ENCODE measurements around the gene PPP1R13B. TPM values are rescaled to one million over a fixed set of nuclear protein-coding genes. Genes with fewer than 3 reads are reported as not detected.

PPP1R13B gene
- total RNA-seq, 4 donors from 2014 or later, result 10.7 to 48.3 (median 23.3) TPM

DNA sequence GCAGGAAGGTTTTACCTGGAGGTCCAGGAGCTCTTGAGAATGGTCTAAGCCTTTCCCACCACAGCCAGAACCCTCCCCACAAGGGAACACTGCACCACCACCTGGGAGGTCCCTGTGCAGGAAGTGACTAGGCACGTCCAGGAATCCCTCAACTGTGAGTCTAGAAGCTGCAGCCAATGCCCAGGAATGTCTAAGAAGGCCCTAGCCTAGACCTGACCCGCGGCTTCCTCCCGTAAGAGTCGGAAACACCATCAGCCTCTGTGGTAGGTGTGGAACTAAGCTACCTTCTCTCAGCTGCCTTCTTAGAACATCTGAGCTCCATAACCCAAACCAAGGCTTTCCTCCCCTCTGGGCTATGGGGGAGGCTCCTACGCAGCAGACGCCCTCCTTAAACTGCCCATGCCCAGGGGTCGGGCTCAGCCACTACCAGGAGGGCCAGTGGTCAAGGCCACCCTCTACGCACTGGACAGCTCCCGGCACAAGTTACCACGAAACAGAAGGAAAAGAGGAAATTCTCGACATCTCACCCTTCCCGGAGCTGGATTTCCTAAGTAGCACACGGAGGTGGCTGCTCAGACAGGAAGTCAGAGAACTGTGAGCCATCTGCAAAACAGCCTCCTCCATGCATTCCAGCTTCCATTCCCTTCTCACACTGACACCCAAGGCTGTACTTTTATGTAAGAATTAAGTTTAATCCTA, 106.2 kb downstream of the PPP1R13B start:
- WGBS, 2 donors, result 75% methylated on average over 14 of the region's 14 CpGs
- peak in 1 of 2 donors; percentile 12 for DNase-seq (ENCODE audit: low spot score in 2 of 2)
- Histone ChIP-seq H3K27me3 (no peaks in the 10 kb centered on the region), H3K4me3 (no peak overlapping the region), H3K36me3 (peaks cover 0 to 83% (median 0%) of the 10 kb centered on the region in 3 donors), H3K4me1 (peaks cover 0 to 18% (median 0%) of the 10 kb centered on the region in 4 donors), H3K9me3 (no peaks in the 10 kb centered on the region), H3K27ac (peak overlapping the region in 1 of 4 donors; percentile 38)
- TF ChIP-seq EP300 (IDR thresholded peaks at IDR 0.05), result no peak

GRCh38 chr14:103739793-103740501, 107.4 kb downstream of the PPP1R13B start:
- H3K27ac ChIP-seq, result no peak overlapping the region
- H3K4me3 ChIP-seq, result no peak overlapping the region
- no peak for TF ChIP-seq EP300 (IDR thresholded peaks at IDR 0.05)
- TF ChIP-seq, protein P1, sequence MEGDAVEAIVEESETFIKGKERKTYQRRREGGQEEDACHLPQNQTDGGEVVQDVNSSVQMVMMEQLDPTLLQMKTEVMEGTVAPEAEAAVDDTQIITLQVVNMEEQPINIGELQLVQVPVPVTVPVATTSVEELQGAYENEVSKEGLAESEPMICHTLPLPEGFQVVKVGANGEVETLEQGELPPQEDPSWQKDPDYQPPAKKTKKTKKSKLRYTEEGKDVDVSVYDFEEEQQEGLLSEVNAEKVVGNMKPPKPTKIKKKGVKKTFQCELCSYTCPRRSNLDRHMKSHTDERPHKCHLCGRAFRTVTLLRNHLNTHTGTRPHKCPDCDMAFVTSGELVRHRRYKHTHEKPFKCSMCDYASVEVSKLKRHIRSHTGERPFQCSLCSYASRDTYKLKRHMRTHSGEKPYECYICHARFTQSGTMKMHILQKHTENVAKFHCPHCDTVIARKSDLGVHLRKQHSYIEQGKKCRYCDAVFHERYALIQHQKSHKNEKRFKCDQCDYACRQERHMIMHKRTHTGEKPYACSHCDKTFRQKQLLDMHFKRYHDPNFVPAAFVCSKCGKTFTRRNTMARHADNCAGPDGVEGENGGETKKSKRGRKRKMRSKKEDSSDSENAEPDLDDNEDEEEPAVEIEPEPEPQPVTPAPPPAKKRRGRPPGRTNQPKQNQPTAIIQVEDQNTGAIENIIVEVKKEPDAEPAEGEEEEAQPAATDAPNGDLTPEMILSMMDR (IDR thresholded peaks at IDR 0.05), result no peak
- no peak for TF ChIP-seq POLR2A (IDR thresholded peaks at IDR 0.05)
- peak in 1 of 2 donors; percentile 9 for DNase-seq (ENCODE audit: low spot score in 2 of 2)
- H3K4me1 ChIP-seq, result peaks cover 0 to 30% (median 0%) of the 10 kb centered on the region in 4 donors
- no peaks in the 10 kb centered on the region for H3K9me3 ChIP-seq
- WGBS, 2 donors, result 94 to 95% methylated on average over 22 to 30 of the region's 30 CpGs
- no peaks in the 10 kb centered on the region for H3K27me3 ChIP-seq
- H3K36me3 ChIP-seq, result peaks cover 0 to 85% (median 0%) of the 10 kb centered on the region in 3 donors

DNA sequence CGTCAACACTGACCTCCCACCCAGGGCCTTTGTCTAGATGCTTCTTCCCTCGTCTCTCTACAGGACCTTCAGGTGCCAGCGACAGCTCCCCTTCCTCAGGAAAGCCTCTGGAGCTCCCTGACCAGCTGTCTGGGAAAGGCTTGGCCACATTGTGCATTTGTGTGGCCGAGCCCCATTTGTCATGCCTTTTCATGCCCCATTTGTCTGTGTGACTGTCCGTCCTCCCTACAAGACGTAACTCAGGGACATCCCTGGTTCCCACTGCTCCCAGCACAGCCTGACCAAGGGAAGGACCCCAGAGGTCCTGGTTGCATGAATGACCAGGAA, 107.9 kb downstream of the PPP1R13B start:
- 86 to 100% methylated on average over 6 of the region's 6 CpGs for WGBS, 2 donors
- no peak for DNase-seq (ENCODE audit: low spot score in 2 of 2)
- no peak overlapping the region for H3K4me3 ChIP-seq
- peak overlapping the region in 1 of 4 donors; percentile 15 for H3K27ac ChIP-seq
- H3K4me1 ChIP-seq, result peaks cover 0 to 34% (median 0%) of the 10 kb centered on the region in 4 donors
- no peaks in the 10 kb centered on the region for H3K9me3 ChIP-seq
- H3K36me3 ChIP-seq, result peaks cover 0 to 90% (median 0%) of the 10 kb centered on the region in 3 donors
- H3K27me3 ChIP-seq, result no peaks in the 10 kb centered on the region
- TF ChIP-seq POLR2A (IDR thresholded peaks at IDR 0.05) (no peak), EP300 (IDR thresholded peaks at IDR 0.05) (no peak)
- TF ChIP-seq, protein P1 (IDR thresholded peaks at IDR 0.05), result no peak

GRCh38 chr14:103738701-103739451, 108.5 kb downstream of the PPP1R13B start:
- WGBS, 2 donors, result 87 to 92% methylated on average over 32 to 34 of the region's 34 CpGs
- Histone ChIP-seq H3K27me3 (no peaks in the 10 kb centered on the region), H3K9me3 (no peaks in the 10 kb centered on the region), H3K27ac (peak overlapping the region in 1 of 4 donors; percentile 15), H3K4me3 (no peak overlapping the region), H3K4me1 (peaks cover 0 to 37% (median 0%) of the 10 kb centered on the region in 4 donors), H3K36me3 (peaks cover 0 to 95% (median 0%) of the 10 kb centered on the region in 3 donors)
- TF ChIP-seq, protein P1 (IDR thresholded peaks at IDR 0.05), result no peak
- TF ChIP-seq EP300 (IDR thresholded peaks at IDR 0.05) (no peak), POLR2A (IDR thresholded peaks at IDR 0.05) (no peak)
- peak in 1 of 2 donors; percentile 10 for DNase-seq (ENCODE audit: low spot score in 2 of 2)

- TF ChIP-seq EP300 (IDR thresholded peaks at IDR 0.05), result no peak
- TF ChIP-seq, protein P1 (IDR thresholded peaks at IDR 0.05), result no peak
- H3K4me3 ChIP-seq, result no peak overlapping the region
- peaks cover 0 to 95% (median 2%) of the 10 kb centered on the region in 3 donors for H3K36me3 ChIP-seq
- H3K27me3 ChIP-seq, result no peaks in the 10 kb centered on the region
- H3K9me3 ChIP-seq, result no peaks in the 10 kb centered on the region
- peak in 1 of 2 donors; percentile 7 for DNase-seq (ENCODE audit: low spot score in 2 of 2)
- no peak overlapping the region for H3K27ac ChIP-seq
- WGBS, 2 donors, result 75 to 78% methylated on average over 10 of the region's 10 CpGs
- H3K4me1 ChIP-seq, result peaks cover 0 to 37% (median 0%) of the 10 kb centered on the region in 4 donors
Measured at GRCh38 chr14:103738166-103738565, 109.2 kb downstream of the PPP1R13B start.
